DND-41 (cell line): ENCODE measurements around the gene RAB6A.
"Not testable (repeated sequence)": the region's sequence is repeated elsewhere in the genome, so short reads cannot be mapped to it uniquely, and the experiment has no call there.

ENCODE experiments used
- EZH2 ChIP-seq: IDR thresholded peaks from 3 replicates; pipeline ENCODE4 v1.6.1; 2012; ENCODE audit warnings: borderline replicate concordance, low read depth, mild to moderate bottlenecking, moderate library complexity, low read length, inconsistent platforms; ENCODE audit not compliant: severe bottlenecking
- TF ChIP-seq, protein P1 (sequence below): IDR thresholded peaks from 2 replicates; pipeline ENCODE4 v1.5.1; 2012; ENCODE audit warnings: borderline replicate concordance, low read length, moderate library complexity, mild to moderate bottlenecking; ENCODE audit not compliant: poor library complexity, severe bottlenecking; ENCODE audit errors: extremely low read depth

DNA sequence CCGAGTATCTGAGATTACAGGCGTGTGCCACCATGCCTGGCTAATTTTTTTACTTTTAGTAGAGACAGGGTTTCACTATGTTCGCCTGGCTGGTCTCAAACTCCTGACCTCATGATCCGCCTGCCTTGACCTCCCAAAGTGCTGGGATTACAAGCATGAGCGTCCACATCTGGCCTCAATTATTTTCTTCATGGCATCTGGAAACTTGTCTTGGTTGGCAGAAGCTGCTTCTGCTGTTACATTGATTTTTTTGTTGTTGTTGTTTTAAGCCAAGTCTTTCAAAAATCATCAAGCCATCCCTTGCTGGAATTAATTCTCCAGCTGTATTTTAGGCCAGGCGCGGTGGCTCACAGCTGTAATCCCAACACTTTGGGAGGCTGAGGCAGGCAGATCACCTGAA is 27.9 kb downstream of the RAB6A start:
- TF ChIP-seq, protein P1, sequence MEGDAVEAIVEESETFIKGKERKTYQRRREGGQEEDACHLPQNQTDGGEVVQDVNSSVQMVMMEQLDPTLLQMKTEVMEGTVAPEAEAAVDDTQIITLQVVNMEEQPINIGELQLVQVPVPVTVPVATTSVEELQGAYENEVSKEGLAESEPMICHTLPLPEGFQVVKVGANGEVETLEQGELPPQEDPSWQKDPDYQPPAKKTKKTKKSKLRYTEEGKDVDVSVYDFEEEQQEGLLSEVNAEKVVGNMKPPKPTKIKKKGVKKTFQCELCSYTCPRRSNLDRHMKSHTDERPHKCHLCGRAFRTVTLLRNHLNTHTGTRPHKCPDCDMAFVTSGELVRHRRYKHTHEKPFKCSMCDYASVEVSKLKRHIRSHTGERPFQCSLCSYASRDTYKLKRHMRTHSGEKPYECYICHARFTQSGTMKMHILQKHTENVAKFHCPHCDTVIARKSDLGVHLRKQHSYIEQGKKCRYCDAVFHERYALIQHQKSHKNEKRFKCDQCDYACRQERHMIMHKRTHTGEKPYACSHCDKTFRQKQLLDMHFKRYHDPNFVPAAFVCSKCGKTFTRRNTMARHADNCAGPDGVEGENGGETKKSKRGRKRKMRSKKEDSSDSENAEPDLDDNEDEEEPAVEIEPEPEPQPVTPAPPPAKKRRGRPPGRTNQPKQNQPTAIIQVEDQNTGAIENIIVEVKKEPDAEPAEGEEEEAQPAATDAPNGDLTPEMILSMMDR, result not testable (repeated sequence)
- TF ChIP-seq EZH2, result not testable (repeated sequence)
